Common myeloid progenitor, CD34-positive (primary cell): ENCODE data around the gene NR2C2.

Source experiments
- CTCF ChIA-PET: fragments of 350-600 bp; sonication (Branson Sonifier 250); formaldehyde crosslinking; loops from one replicate; lab custom pipeline; 2021; ENCODE audit warnings: antibody characterized with exemption; lab: Charles Lee
- POLR2A ChIA-PET: fragments of 350-600 bp; sonication (Branson Sonifier 250); formaldehyde crosslinking; loops from one replicate; lab custom pipeline; 2021; ENCODE audit warnings: antibody characterized with exemption; lab: Charles Lee
- DNase-seq, 3 donors: peaks; one replicate each; pipeline versions ENCODE4 v3.0.0 to v3.0.0-alpha.2; 2013
- H3K27ac ChIP-seq, 2 experiments: 1 replicate in 1 of 2; 2 replicates in 1 of 2; pipeline ENCODE4 v1.7.0; 2013; ENCODE audit warnings: inconsistent platforms in 2 of 2, low read length in 2 of 2, mild to moderate bottlenecking in 2 of 2, low read depth in 1 of 2, moderate library complexity in 1 of 2; ENCODE audit not compliant: severe bottlenecking in 2 of 2, insufficient read depth in 1 of 2, poor library complexity in 1 of 2
- H3K27me3 ChIP-seq, 5 experiments: replicated peaks in 2 of 5; 1 replicate in 3 of 5; 2 replicates in 2 of 5; pipeline versions ENCODE4 v1.6.1 to v1.7.0; 2013; ENCODE audit warnings: low read length in 4 of 5, mild to moderate bottlenecking in 2 of 5, moderate library complexity in 2 of 5, inconsistent platforms in 1 of 5; ENCODE audit not compliant: insufficient read depth in 5 of 5, control insufficient read depth in 4 of 5
- H3K36me3 ChIP-seq, 4 experiments: 1 replicate in 2 of 4; 2 replicates in 2 of 4; pipeline versions ENCODE4 v1.6.1 to v1.7.0; 2013; ENCODE audit warnings: low read length in 3 of 4, control low read depth in 1 of 4, mild to moderate bottlenecking in 1 of 4; ENCODE audit not compliant: control insufficient read depth in 4 of 4, insufficient read depth in 4 of 4
- H3K4me1 ChIP-seq, 4 experiments: 1 replicate in 3 of 4; 2 replicates in 1 of 4; pipeline versions ENCODE4 v1.6.1 to v1.7.1; 2013; ENCODE audit warnings: low read length in 3 of 4, mild to moderate bottlenecking in 3 of 4, control low read depth in 1 of 4, inconsistent platforms in 1 of 4, moderate library complexity in 1 of 4; ENCODE audit not compliant: control insufficient read depth in 4 of 4, insufficient read depth in 4 of 4; ENCODE audit errors: control extremely low read depth in 1 of 4
- H3K4me3 ChIP-seq, 7 experiments: 1 replicate in 4 of 7; 2 replicates in 3 of 7; pipeline versions ENCODE4 v1.5.1 to v1.7.0; 2013; ENCODE audit warnings: mild to moderate bottlenecking in 7 of 7, low read length in 6 of 7, moderate library complexity in 6 of 7, inconsistent platforms in 2 of 7, low read depth in 2 of 7, control low read depth in 1 of 7; ENCODE audit not compliant: insufficient read depth in 4 of 7, control insufficient read depth in 1 of 7; ENCODE audit errors: extremely low read depth in 1 of 7
- H3K9me3 ChIP-seq, 5 experiments: 1 replicate in 4 of 5; 2 replicates in 1 of 5; pipeline versions ENCODE4 v1.6.1 to v1.7.1; 2013; ENCODE audit warnings: low read length in 4 of 5, mild to moderate bottlenecking in 2 of 5, inconsistent platforms in 1 of 5, low read depth in 1 of 5, moderate library complexity in 1 of 5; ENCODE audit not compliant: control insufficient read depth in 4 of 5, insufficient read depth in 2 of 5; ENCODE audit errors: control extremely low read depth in 1 of 5
- WGBS: methylation state at CpG from one replicate; pipeline ENCODE4 v1.1.5; 2013; ENCODE audit not compliant: insufficient coverage; 5-methylcytosine and 5-hydroxymethylcytosine counted together

NR2C2 gene

DNA sequence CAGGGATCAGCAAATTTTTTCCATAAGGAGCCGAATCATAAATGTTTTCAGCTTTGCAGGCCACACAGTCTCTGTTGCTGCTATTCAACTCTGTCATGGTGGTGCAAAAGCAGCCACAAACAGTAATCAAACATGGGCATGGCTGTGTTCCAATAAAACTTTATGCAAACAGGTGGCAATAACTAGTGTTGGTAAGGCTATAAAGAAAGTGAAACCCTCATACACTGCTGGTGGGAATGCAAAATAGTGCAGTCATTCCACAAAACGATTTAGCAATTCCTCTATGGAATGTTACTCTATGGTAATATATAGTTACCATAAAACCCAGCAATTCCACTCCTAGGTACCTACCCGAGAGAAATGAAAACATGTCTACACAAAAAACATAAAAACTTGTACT lies 131.7 kb downstream of the NR2C2 start:
- ChIA-PET POLR2A (no interaction called here), CTCF (interaction anchor here (0.6 kb wide), 1 partner anchor 10 kb away, joined by 5 read pairs; no protein-coding TSS in a partner anchor)
- H3K27me3 ChIP-seq, result no peaks in the 10 kb centered on the region
- 100% methylated on average over 2 of the region's 3 CpGs for WGBS
- H3K4me1 ChIP-seq, result no peaks in the 10 kb centered on the region
- H3K27ac ChIP-seq, result no peak overlapping the region
- no peak overlapping the region for H3K4me3 ChIP-seq
- H3K9me3 ChIP-seq, result no peaks in the 10 kb centered on the region
- peaks cover 45 to 93% (median 72%) of the 10 kb centered on the region in 4 experiments for H3K36me3 ChIP-seq
- DNase-seq, result no peak

DNA sequence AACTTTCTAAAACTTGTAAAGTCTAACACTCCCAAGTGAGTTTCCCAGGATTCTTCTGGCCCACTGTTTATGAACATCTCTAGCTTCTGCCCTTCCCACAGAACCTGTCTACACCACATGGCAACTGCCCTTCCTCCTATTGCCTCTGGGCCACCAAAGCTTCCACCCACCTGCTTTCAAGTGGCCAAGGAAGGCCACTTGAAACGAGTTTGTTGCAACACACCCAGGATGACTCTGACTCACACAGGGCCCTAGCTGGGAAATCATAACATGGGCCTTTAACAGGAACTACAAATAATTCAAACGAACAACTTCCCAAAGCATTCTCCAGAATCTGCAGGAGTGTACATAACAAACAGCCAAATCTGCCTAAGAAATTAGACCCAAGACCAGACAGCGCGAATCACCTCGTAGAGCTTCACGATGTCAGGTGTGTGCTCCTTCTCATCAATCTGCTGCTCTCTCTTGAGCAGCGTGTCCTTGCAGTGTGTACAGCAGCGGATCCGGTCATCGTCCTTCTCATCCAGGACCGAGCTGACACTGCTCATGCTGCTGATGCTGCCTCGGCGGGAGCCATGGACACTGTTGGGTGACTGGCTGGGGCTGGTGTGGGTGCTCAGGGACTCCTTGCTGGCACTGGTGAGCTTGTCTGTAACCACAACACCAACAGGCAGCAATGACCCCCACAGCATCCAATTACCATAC lies 134.7 kb downstream of the NR2C2 start:
- ChIA-PET POLR2A (no interaction called here), CTCF (interaction anchor here (0.7 to 2.0 kb wide), 3 partner anchors 9 to 120 kb away, joined by 3 to 5 read pairs (median 4); partner anchors contain the start of gene MRPS25)
- Histone ChIP-seq H3K36me3 (peaks cover 41 to 90% (median 69%) of the 10 kb centered on the region in 4 experiments), H3K4me3 (no peak overlapping the region), H3K27me3 (no peaks in the 10 kb centered on the region), H3K27ac (no peak overlapping the region), H3K4me1 (no peaks in the 10 kb centered on the region), H3K9me3 (no peaks in the 10 kb centered on the region)
- DNase-seq, result no peak
- WGBS, result 100% methylated on average over 11 of the region's 13 CpGs

DNA sequence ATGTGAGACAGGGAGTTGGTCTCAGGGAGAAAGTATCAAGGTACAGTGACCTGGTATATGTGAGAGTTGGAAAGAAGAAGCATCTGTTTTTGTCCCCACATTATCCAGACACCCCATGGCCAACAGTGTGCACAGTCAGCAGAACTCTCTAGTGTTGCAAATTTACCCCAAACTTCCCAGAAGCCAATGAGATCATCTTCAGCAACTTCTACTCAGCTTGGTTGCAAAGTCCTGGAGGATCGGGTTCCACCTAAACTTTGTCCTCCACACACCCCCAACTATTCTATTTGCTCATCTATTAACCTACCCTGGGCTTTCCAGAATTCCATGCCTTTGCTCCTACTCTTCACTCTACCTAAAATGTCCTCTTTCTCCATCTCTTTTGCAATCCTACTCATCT lies 135.9 kb downstream of the NR2C2 start:
- no peak for DNase-seq
- peaks cover 31 to 83% (median 59%) of the 10 kb centered on the region in 4 experiments for H3K36me3 ChIP-seq
- H3K4me3 ChIP-seq, result no peak overlapping the region
- no peaks in the 10 kb centered on the region for H3K9me3 ChIP-seq
- H3K4me1 ChIP-seq, result no peaks in the 10 kb centered on the region
- CTCF ChIA-PET, result interaction anchor here (0.6 to 1.9 kb wide), 2 partner anchors 10 to 15 kb away, joined by 3 to 4 read pairs; no protein-coding TSS in a partner anchor
- 100% methylated on average over 1 of the region's 1 CpG for WGBS
- POLR2A ChIA-PET, result no interaction called here
- no peaks in the 10 kb centered on the region for H3K27me3 ChIP-seq
- no peak overlapping the region for H3K27ac ChIP-seq

- Histone ChIP-seq H3K9me3 (no peaks in the 10 kb centered on the region), H3K4me3 (no peak overlapping the region), H3K4me1 (no peaks in the 10 kb centered on the region), H3K27me3 (no peaks in the 10 kb centered on the region), H3K36me3 (peaks cover 21 to 78% (median 56%) of the 10 kb centered on the region in 4 experiments), H3K27ac (no peak overlapping the region)
- no peak for DNase-seq
- CTCF ChIA-PET, result no interaction called here
- WGBS, result no CpG with 5 or more reads among the region's 2 CpGs
- POLR2A ChIA-PET, result interaction anchor here (0.9 kb wide), 1 partner anchor 435 kb away, joined by 6 read pairs; the partner anchor contains the start of gene CCDC174
These were observed 138.9 kb downstream of the NR2C2 start for GRCh38 chr3:15086263-15086662.

DNA sequence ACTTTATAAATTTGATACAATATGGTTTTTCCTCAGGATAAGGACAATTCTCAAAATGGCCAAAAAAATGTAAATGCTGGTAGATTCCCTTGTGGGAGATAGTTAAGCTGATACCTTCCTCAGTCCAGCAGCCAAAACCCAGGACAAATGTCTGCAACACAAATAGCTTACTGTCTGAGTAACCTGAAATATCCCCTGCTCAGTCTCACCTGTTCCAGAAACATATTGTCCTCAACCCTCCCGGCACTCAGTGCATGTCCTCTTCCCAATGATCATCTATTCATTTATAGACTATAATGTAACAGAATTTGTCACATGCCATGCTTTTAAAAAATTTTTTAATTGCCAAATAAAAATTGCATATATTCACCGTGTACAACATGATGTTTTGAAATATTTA lies 139.3 kb downstream of the NR2C2 start:
- Histone ChIP-seq H3K36me3 (peaks cover 16 to 78% (median 53%) of the 10 kb centered on the region in 4 experiments), H3K4me1 (no peaks in the 10 kb centered on the region), H3K9me3 (no peaks in the 10 kb centered on the region), H3K27me3 (no peaks in the 10 kb centered on the region), H3K4me3 (no peak overlapping the region), H3K27ac (no peak overlapping the region)
- 86% methylated on average over 1 of the region's 2 CpGs for WGBS
- POLR2A ChIA-PET, result interaction anchor here (0.9 kb wide), 1 partner anchor 436 kb away, joined by 6 read pairs; the partner anchor contains the start of gene CCDC174
- DNase-seq, result no peak
- CTCF ChIA-PET, result interaction anchor here (0.7 kb wide), 1 partner anchor 20 kb away, joined by 3 read pairs; no protein-coding TSS in a partner anchor

DNA sequence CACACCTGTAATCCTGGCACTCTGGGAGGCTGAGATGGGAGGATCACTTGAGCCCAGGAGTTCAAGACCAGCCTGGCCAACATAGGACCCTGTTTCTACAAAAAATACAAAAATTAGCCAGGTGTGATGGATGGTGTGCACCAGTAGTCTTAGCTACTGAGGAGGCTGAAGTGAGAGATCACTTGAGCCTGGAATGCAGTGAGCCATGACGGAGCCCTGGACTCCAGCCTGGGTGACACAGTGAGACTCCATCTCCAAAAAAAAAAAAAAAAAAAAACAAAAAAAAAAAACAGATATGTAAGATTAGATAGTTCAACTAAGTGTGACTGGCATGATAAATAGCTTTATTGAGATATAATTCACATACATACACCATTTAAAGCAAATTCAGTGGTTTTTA lies 141.8 kb downstream of the NR2C2 start:
- no peak for DNase-seq
- H3K4me3 ChIP-seq, result no peak overlapping the region
- H3K9me3 ChIP-seq, result no peaks in the 10 kb centered on the region
- WGBS, result no CpG with 5 or more reads among the region's 1 CpG
- H3K36me3 ChIP-seq, result peaks cover 9 to 66% (median 40%) of the 10 kb centered on the region in 4 experiments
- H3K27me3 ChIP-seq, result no peaks in the 10 kb centered on the region
- CTCF ChIA-PET, result interaction anchor here (0.7 kb wide), 2 partner anchors 10 to 1895 kb away, joined by 3 to 5 read pairs; no protein-coding TSS in a partner anchor
- POLR2A ChIA-PET, result no interaction called here
- no peak overlapping the region for H3K27ac ChIP-seq
- no peaks in the 10 kb centered on the region for H3K4me1 ChIP-seq

DNA sequence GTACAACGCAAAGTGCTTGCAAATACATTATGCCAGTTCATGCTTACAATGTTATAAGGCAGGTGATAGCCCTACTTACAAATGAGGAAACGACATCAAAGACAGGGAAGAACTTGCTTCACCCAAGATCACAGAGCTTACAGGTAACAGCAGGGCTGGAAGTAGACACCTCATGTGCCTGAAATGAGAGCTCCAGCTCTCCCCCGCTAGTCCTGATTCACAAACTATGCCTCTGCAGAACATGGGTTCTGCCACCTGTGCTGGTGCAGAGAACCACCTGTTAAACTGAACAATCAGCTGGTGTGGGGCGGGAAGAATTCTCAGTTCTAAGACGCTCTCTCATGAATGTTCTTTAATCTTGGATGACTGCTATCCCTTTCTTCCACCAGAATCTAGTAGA lies 144.2 kb downstream of the NR2C2 start:
- Histone ChIP-seq H3K4me1 (peaks cover 2 to 6% (median 3%) of the 10 kb centered on the region in 4 experiments), H3K27ac (no peak overlapping the region), H3K4me3 (no peak overlapping the region), H3K27me3 (no peaks in the 10 kb centered on the region), H3K36me3 (peaks cover 11 to 65% (median 40%) of the 10 kb centered on the region in 4 experiments), H3K9me3 (no peaks in the 10 kb centered on the region)
- ChIA-PET CTCF (no interaction called here), POLR2A (no interaction called here)
- WGBS, result 94% methylated on average over 5 of the region's 5 CpGs
- no peak for DNase-seq
